Cardiac muscle cell (in vitro differentiated cells and primary cell): Measurements from ENCODE around the gene DLG2. TPM values are rescaled to one million over a fixed set of nuclear protein-coding genes. Genes with fewer than 3 reads are reported as not detected.
A peak's percentile ranks its signal among the peaks of the same experiment; 100 is the strongest.

Experiments used
- DNase-seq, 2 donors: peaks; one replicate each; pipeline versions ENCODE4 v3.0.0 to v3.0.0-alpha.2; 2010 to 2017; ENCODE audit warnings: low read depth in 1 of 2, low spot score in 1 of 2
- H3K27ac ChIP-seq: fragments of 200-600 bp; sonication (generic); 2 replicates; pipeline ENCODE4 v1.5.1; 2016
- H3K27me3 ChIP-seq: fragments of 200-600 bp; sonication (generic); 2 replicates; pipeline ENCODE4 v1.6.0; 2016; ENCODE audit warnings: control low read depth
- H3K36me3 ChIP-seq: fragments of 200-600 bp; sonication (generic); 2 replicates; pipeline ENCODE4 v1.5.1; 2016; ENCODE audit warnings: control low read depth
- H3K4me1 ChIP-seq: fragments of 200-600 bp; sonication (generic); 2 replicates; pipeline ENCODE4 v1.8.1; 2017; ENCODE audit warnings: low read depth, mild to moderate bottlenecking, mixed run types
- H3K4me3 ChIP-seq: fragments of 200-600 bp; sonication (generic); 2 replicates; pipeline ENCODE4 v1.5.1; 2016; ENCODE audit warnings: mild to moderate bottlenecking
- H3K9me3 ChIP-seq: fragments of 200-600 bp; sonication (generic); 2 replicates; pipeline ENCODE4 v1.5.1; 2017; ENCODE audit warnings: low read depth, mild to moderate bottlenecking, control low read depth
- CTCF ChIP-seq: IDR thresholded peaks from 2 replicates; pipeline ENCODE4 v1.5.1; 2012; ENCODE audit warnings: low read depth, mild to moderate bottlenecking, low read length
- polyA plus RNA-seq: library from polyadenylated mRNA; unstranded; fragments of >200 nt; fragmentation: Nextera tagmentation; extraction: Ambion mirVana; gene quantifications from 2 replicates; pipeline ENCODE4 v1.2.1, GENCODE V29; 2016
- total RNA-seq: library from RNA; depleted of rRNA; stranded (reverse); fragments of >200 nt; gene quantifications from 2 replicates; pipeline ENCODE4 v1.2.3, GENCODE V29; 2016

DLG2 gene
- total and polyA plus RNA-seq, 2 experiments from 2014 or later, result 3.5 to 15.9 TPM

- peak in 1 of 2 donors; percentile 23 for DNase-seq
- Histone ChIP-seq H3K27ac (no peak overlapping the region), H3K27me3 (no peaks in the 10 kb centered on the region), H3K36me3 (no peaks in the 10 kb centered on the region), H3K4me1 (peaks cover 13% of the 10 kb centered on the region), H3K9me3 (no peaks in the 10 kb centered on the region), H3K4me3 (no peak overlapping the region)
- TF ChIP-seq CTCF, result no peak
Measured at GRCh38 chr11:84021291-84021690, 1605.9 kb downstream of the DLG2 start.

DNA sequence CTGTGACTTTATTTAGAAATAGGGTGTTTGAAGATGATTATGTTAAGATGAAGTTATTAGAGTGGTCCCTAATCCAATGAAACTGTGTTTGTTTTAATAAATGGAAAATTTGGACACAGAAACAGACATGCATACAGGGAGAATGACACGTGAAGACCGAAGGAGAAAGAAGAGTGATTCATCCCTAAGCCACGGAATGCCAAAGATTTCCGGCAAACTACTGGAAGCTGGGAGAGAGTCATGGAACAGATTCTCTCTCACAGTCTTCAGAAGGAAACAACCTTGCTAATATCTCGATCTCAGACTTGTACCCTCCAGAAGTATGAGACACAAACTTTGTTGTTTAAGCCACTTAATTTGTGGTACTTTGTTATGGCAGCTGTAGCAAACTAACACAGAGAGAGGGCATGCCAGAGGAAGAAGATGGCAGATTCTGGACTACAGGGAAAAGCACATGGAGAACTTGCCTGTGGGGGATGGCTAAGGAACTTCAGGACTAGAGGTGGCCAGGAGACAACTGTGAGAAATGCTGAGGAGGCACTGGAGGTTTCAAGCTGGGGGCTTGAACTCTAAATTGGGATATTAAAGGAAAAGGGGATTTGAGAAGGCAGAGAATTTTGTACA, 1607.5 kb downstream of the DLG2 start:
- Histone ChIP-seq H3K27ac (no peak overlapping the region), H3K27me3 (no peaks in the 10 kb centered on the region), H3K4me3 (no peak overlapping the region), H3K9me3 (no peaks in the 10 kb centered on the region), H3K4me1 (peaks cover 13% of the 10 kb centered on the region), H3K36me3 (no peaks in the 10 kb centered on the region)
- TF ChIP-seq CTCF, result no peak
- DNase-seq, result peak in 1 of 2 donors; percentile 51

DNA sequence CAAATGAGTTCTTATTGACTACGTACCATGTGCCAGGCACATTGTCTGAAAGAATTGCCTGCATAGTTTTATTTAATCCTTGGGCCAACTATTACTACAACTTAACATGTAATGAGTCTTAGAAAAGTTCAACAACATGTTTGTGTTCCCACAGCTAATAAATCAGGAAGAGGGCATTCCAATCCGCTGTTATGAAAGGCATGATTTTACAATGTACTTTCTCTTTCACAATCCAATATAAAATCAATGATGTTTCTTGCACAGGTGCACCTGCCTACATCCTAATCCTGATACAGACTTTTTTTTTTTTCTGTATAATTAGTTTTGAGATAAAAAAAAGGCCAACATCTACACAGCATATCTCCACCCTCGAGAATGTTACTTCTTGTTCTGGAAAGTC, 1612.6 kb downstream of the DLG2 start:
- Histone ChIP-seq H3K36me3 (no peaks in the 10 kb centered on the region), H3K27ac (no peak overlapping the region), H3K27me3 (no peaks in the 10 kb centered on the region), H3K9me3 (no peaks in the 10 kb centered on the region), H3K4me3 (no peak overlapping the region), H3K4me1 (no peaks in the 10 kb centered on the region)
- no peak for TF ChIP-seq CTCF
- no peak for DNase-seq

GRCh38 chr11:84012171-84012826, 1614.8 kb downstream of the DLG2 start:
- Histone ChIP-seq H3K27ac (no peak overlapping the region), H3K4me3 (no peak overlapping the region), H3K36me3 (no peaks in the 10 kb centered on the region), H3K9me3 (no peaks in the 10 kb centered on the region), H3K4me1 (no peaks in the 10 kb centered on the region), H3K27me3 (no peaks in the 10 kb centered on the region)
- no peak for DNase-seq
- TF ChIP-seq CTCF, result no peak

GRCh38 chr11:84003181-84003580, 1624.0 kb downstream of the DLG2 start:
- no peaks in the 10 kb centered on the region for H3K36me3 ChIP-seq
- DNase-seq, result no peak
- no peak overlapping the region for H3K27ac ChIP-seq
- no peaks in the 10 kb centered on the region for H3K9me3 ChIP-seq
- H3K4me3 ChIP-seq, result no peak overlapping the region
- no peaks in the 10 kb centered on the region for H3K27me3 ChIP-seq
- H3K4me1 ChIP-seq, result no peaks in the 10 kb centered on the region
- no peak for TF ChIP-seq CTCF
